HPDE6-E6E7 (cell line): ENCODE measurements around the gene CKS1B.
A peak's percentile ranks its signal among the peaks of the same experiment; 100 is the strongest.

Source experiments
- DNase-seq: peaks from one replicate; pipeline ENCODE4 v3.0.0; 2011; ENCODE audit warnings: missing footprints; ENCODE audit errors: extremely low spot score

Gene CKS1B

DNA sequence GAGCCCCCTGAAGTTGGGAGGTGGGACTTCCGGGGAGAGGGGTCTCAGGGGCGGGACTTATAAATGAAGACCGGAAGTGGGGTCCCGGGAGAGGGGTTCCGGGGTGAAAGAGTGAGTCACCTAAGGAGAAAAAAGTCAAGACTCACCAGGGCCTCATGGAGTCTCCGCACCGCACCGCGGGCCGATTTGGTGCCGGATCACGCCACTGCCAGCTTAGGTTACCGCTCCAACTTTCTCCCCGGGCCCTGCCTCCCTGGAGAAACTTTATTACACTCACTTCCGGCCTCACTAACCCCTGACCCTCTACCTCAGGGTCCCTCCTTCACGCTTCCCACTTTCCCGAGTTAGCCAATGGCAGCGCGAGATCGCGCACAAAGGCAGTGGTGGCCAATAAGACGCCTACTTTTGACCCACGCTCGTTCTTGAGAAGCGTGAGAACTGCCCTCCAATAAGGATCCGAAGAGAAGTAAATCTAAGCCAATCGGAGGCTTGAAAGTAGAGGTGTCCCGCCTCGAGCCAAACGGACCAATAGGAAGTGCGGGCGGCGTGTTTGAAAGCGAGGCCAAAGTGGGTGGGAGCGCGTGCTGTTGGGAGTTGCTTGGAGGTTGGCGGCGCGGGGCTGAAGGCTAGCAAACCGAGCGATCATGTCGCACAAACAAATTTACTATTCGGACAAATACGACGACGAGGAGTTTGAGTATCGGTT, at the start of gene CKS1B:
Gene CKS1B, plus strand, starts transcription at position 580 of the 706 bp plus-strand sequence. Its CDS starts 65 bp downstream, at position 645.
- peak; percentile 95 for DNase-seq

DNA sequence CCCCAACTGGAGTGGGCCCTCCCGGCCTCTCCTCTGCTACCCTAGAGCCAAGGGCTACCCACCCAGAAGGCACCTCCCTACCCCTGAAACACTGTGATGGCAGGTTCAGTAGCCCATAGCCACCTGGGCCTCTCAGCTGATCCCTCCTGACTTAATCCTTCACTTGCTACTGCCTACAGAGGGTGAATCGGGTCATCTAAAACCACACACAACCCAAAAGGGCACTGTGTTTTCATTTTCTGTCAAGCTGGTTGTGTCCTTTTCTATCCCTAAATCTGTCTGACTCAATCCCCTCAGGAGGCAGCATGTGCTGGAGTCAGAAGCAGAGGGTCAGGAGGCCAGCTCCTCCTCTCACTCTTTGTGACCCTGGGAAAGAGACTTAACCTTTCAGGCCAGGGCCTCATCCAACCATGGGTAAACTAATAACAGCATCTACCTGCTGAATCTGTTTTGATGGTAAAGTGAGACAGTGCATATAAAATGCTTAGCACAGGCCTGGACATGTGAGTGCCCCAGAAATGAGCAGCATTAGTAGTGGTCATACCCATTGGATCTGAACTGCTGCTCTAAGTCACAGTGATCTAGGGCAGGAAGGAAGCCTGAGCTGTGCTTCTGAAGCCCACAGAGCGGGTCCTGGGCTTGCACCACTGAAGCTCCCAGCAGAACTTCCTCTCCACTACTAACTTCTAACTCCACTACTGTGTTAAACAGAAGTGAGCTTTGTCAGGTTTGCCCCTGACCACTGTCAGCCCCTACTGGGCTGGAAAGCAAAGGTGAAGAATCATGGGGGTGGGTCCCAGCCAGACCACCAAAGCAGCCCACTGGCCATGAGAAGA, 48.9 kb upstream of the CKS1B start:
- DNase-seq: no peak

GRCh38 chr1:154926201-154926600, 48.3 kb upstream of the CKS1B start:
- DNase-seq: no peak

- peak; percentile 77 for DNase-seq
Observed at GRCh38 chr1:154931940-154932487, 42.5 kb upstream of the CKS1B start.

DNA sequence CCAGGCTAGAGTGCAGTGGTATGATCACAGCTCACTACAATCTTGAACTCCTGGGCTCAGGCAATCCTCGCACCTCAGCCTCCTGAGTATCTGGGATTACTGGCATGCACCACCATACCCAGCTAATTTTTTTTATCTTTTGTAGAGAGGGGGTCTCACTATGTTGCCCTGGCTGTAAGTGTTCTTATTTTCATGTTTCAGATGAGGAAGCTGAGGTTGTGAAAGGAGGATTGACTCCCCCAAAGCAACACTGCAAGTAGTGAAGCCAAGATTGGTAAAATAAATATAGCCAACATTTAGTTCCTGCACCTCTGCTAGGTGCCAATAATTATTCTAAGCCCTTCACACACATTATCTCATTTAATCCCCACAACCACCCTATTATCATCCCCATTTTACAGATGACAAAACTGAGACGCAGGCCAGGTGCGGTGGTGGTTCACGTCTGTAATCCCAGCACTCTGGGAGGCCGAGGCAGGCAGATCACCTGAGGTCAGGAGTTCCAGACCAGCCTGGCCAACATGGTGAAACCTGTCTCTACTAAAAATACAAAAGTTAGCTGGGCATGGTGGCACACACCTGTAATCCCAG, 40.0 kb upstream of the CKS1B start:
- DNase-seq: no peak

DNA sequence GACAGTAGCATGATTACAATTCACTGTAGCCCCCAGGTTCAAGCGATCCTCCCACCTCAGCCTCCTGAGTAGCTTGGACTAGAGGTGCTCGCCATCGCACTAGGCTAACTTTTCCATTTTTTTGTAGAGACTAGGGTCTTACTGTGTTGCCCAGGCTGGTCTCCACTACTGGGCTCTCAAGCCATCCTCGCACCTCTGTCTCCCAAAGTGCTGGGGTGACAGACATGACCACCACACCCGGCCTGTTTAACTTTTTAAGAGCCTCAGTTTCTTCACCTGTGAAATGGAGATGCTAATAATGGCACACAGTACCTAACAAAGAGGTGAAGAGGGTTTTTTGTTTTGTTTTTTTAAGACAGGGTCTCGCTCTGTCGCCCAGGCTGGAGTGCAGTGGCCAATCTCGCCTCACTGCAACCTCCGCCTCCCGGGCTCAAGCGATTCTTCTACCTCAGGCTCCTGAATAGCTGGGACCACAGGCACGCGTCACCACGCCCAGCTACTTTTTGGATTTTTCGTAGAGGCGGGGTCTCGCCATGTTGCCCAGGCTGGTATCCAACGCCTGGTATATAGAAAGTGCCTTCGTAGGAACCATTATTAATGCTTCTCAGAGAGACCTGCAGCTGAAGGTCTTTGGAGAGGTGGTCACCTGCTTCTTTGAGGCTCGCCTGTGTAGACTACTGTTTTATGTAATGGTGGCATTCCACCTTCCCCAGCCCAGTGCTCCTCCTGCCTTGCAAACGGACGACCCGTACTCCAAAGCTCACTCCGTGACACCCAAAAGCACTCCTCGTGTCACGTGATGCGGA, 38.5 kb upstream of the CKS1B start:
- no peak for DNase-seq

GRCh38 chr1:154936555-154937084, 37.9 kb upstream of the CKS1B start, which contains the start of gene PMVK:
TSS of gene PMVK (minus strand) at chr1:154936719. CDS start at chr1:154936685, 34 bp downstream.
- peak; percentile 95 for DNase-seq

DNA sequence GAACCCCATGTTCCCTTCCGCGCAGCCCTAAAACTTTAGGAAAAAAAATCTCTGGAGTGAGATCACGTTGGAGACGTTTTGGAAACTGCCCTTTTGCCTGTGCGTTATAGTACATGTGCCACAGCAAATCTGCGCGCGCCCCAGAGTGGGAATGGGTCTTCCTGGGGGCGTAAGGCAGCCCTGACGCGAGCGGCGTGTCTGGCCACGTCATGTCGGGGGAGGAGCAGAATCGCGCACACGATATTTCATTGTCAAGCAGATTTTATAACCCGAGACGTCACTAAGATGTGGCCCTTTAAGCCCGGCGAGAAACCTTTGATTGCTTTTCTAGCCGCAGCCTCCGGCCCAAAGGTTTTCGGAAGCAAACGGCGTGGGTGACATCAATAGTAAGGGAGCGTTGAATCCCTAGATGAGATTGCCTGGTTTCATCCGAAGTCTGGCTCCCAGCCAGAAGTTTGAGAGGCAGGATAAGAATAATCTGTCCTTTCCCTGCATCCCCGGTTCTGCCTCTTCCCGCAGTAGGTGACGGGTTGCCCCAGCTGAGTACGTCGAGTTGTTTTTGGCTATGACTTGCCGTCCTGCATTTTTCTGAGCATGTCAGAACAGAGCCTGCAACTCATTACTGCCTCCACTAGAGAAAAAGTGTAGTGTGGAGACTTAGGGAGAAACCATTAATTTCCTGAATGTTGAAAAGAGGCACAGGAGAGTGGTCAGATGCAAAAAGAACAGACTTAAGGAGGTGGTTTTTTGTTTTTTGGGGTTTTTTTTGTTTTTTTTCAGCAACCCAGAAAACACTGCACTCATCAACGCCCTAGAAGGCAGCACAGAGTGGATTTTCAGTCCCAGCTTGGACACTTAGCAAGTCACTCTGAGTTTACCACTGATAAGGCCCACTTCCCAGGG, 37.1 kb upstream of the CKS1B start:
- peak; percentile 87 for DNase-seq

- DNase-seq: no peak
Observed at GRCh38 chr1:154937988-154938386, 36.5 kb upstream of the CKS1B start.

DNA sequence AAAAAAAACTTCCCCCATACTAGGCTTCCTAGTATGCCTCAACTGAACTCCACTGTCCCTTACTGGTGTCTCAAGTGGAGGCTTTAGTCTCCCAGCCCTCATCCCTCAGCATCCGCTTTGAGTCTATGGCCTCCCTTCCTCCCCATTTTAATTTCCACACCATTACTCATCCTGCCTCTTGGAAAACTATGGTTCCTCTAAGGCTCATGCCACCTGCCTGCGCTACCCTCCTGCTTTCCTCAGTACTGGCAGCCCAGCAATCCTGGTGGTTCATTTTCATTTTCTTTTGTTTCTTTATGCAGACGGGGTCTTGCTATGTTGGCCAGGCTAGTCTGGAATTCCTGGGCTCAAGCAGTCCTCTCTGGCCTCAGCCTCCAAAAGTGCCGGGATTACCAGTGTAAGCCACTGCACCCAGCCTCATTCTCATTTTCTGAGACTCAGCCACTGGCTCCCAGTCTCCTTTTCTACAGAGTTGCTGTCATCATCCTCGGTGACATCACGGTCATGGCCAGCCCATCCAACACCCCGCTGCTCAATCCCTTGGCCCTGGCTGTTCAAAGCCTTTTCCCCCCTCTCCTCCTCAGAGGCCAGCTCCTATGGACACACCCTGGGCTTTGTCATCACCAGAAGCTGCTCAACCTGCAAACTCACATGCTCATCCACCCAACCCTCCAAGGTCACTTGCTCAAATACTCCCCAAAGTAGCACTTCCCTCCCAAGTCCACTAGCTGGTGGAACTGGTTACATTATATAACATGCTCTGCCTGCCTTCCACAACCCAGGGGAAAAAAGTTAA, 35.7 kb upstream of the CKS1B start:
- no peak for DNase-seq

DNA sequence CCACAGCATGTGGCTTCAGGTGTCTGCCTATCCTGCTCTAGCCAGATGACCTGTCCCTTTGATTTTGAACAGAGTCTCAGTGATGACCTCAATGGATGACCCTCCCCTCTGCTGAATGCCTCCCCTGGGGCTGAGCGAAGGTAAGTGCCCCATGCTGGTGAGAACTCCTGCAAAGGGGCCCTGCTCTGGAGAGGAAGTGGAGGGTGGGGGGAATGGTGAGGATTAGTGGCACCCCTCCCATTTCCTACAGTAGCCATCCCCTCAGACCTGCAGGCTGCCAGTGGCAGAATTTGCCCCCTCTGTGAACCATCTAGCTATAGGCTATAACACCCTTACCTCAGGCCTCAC, 34.3 kb upstream of the CKS1B start:
- no peak for DNase-seq

DNA sequence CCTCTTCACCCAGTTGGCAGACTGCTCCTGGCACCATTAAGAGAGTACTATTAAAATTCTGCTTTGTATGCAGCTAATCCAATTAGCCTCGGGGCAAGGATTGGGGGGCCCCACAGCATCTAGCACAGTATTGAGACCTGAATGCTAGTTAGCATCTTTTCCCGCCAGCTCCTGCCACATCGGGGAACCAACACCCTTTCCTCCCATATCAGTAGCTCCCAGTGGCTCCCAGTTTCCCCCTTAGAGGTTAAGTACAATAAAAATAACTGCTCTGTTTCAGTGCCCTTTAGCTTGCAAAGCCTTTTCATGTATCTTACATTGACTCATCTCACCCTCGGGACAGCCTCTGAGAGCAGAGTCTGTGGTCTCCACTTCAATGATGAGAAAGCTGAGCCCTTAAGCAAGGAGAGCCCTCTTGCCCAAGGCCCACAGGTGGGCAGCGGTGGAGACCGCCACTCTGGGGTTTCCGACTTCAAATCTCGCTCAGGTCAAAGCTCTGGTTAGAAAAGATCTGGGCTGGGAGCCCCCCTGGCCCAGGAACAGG, 33.8 kb upstream of the CKS1B start:
- DNase-seq: no peak

DNA sequence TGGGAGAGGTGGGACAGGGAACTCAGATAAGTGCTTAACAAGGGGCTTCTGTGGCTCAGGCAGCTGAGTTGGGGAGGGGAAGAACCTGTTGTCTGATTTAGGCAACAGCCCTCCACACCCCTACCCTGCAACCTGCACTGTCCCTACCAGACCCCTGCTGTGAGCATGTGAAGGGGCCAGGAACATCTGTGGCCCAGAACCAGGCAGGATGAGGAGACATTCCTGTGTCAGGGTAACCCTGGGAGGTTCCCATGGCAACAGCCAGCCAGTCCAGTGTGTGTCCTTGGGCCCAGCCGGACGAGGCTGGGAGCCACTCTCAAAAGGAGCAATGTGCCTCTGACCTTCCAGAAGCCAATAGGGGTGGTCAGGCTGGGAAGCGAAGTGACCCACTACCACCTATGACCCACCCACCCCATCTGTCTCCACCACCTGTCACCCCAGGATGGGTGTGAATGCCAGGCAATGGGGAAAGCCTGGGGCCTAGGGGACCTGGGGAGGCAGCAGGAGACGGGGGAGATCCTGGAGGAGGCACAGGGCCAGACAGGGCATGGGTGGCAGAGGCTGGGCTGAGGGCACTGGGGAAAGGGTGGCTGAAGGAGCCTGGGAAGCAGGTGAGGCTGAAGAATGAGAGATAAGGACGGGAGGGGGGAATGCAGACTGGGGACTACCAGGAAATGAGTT, 33.0 kb upstream of the CKS1B start:
- DNase-seq: no peak

GRCh38 chr1:154943649-154944400, 30.7 kb upstream of the CKS1B start:
- DNase-seq: no peak

- DNase-seq: no peak
Observed at GRCh38 chr1:154944401-154945159, 29.9 kb upstream of the CKS1B start.

DNA sequence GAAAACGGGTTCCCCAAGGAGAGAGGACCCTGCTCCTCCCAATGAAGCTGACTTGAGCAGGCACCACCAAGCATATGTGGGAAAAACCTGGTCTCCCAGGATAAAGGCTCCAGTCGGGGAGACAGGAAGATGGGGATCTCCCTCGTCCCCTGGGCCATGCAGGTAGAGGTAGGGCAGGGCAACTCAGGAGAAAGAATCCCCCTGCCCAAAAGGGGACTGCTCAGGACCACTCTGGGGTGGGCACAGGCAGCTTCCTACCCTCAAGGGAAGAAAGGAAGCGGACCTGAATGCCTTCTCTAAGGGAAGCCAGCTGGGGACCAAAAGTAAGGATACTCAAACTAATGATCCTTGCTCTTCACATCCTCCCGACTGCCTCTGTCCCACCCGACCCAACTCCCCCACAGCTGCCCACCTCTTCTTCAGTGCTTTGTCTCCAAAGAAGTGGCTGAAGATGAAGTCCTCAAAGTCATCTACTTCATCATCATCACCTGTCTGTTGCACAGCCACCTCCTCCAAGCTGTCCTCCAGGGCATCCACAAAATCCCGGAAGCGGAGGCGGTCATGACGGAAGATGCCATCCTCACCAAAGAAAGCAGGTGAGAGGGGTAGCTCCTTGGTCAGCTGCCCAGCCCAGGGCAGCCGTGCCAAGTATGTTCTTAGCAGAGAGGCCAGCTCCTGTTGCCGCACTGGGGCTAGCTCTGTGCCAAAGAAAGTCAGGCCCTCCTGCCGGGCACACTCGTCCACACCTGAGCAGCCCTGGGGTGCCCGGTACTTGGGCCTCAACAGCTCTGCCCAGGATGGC, 29.1 kb upstream of the CKS1B start:
- DNase-seq: no peak
